Measurements from ENCODE around the gene RORC.

- no peak for TF ChIP-seq CTCF (IDR thresholded peaks at IDR 0.05)
- TF ChIP-seq POLR2A (IDR thresholded peaks at IDR 0.05) = no peak
Observed at GRCh38 chr1:151820940-151821339, 10.7 kb downstream of the RORC start.

All from testis (tissue), 2 donors.